Measurements from ENCODE around the gene RNF220.

DNA sequence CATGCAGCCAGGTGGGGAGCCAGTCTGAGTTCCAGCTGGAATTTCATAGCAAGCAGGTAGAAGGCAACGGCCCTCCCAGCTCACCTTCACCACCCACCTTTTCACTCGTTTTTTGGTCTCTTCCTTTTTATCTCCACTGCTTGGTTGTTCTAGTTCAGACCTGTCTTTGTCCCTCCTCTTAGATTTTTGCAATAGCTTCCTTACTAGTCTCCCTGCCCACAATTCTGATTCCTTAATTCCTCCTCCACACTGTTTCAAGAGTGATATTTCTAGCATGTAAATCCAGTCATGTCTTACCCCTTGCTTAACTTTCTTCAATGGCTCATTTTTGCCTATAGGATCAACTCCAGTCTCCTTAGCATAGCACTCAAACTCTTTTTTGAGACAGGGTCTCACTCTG lies 149.7 kb downstream of the RNF220 start:
- no peak for TF ChIP-seq ZFP3 (CRISPR knock-in tag; IDR thresholded peaks at IDR 0.05)
- no peak for TF ChIP-seq TCF4 (CRISPR knock-in tag; IDR thresholded peaks at IDR 0.05; ENCODE audit: borderline replicate concordance)
- TF ChIP-seq ZNF565 (CRISPR knock-in tag; conservative IDR thresholded peaks at IDR 0.05; ENCODE audit: low read depth) = no peak
- TF ChIP-seq ZFP30 (CRISPR knock-in tag; IDR thresholded peaks at IDR 0.05) = no peak
- no peak for TF ChIP-seq ZC3H10 (CRISPR knock-in tag; IDR thresholded peaks at IDR 0.05)
- no peak for TF ChIP-seq OSR1 (CRISPR knock-in tag; IDR thresholded peaks at IDR 0.05)
- TF ChIP-seq CSDC2 (CRISPR knock-in tag; IDR thresholded peaks at IDR 0.05) = no peak
- TF ChIP-seq ZNF8 (CRISPR knock-in tag; IDR thresholded peaks at IDR 0.05) = no peak
- TF ChIP-seq TOX (CRISPR knock-in tag; IDR thresholded peaks at IDR 0.05; ENCODE audit: borderline replicate concordance) = no peak
- TF ChIP-seq, protein P1, sequence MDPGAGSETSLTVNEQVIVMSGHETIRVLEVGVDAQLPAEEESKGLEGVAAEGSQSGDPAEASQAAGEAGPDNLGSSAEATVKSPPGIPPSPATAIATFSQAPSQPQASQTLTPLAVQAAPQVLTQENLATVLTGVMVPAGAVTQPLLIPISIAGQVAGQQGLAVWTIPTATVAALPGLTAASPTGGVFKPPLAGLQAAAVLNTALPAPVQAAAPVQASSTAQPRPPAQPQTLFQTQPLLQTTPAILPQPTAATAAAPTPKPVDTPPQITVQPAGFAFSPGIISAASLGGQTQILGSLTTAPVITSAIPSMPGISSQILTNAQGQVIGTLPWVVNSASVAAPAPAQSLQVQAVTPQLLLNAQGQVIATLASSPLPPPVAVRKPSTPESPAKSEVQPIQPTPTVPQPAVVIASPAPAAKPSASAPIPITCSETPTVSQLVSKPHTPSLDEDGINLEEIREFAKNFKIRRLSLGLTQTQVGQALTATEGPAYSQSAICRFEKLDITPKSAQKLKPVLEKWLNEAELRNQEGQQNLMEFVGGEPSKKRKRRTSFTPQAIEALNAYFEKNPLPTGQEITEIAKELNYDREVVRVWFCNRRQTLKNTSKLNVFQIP (CRISPR knock-in tag; IDR thresholded peaks at IDR 0.05; ENCODE audit: borderline replicate concordance, low read depth) = no peak
- no peak for TF ChIP-seq ZNF70 (CRISPR knock-in tag; IDR thresholded peaks at IDR 0.05)
- TF ChIP-seq PPARA (CRISPR knock-in tag; IDR thresholded peaks at IDR 0.05; ENCODE audit: borderline replicate concordance) = no peak
- TF ChIP-seq, protein P2, sequence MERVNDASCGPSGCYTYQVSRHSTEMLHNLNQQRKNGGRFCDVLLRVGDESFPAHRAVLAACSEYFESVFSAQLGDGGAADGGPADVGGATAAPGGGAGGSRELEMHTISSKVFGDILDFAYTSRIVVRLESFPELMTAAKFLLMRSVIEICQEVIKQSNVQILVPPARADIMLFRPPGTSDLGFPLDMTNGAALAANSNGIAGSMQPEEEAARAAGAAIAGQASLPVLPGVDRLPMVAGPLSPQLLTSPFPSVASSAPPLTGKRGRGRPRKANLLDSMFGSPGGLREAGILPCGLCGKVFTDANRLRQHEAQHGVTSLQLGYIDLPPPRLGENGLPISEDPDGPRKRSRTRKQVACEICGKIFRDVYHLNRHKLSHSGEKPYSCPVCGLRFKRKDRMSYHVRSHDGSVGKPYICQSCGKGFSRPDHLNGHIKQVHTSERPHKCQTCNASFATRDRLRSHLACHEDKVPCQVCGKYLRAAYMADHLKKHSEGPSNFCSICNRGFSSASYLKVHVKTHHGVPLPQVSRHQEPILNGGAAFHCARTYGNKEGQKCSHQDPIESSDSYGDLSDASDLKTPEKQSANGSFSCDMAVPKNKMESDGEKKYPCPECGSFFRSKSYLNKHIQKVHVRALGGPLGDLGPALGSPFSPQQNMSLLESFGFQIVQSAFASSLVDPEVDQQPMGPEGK (CRISPR knock-in tag; IDR thresholded peaks at IDR 0.05; ENCODE audit: borderline replicate concordance) = no peak

Data from SK-N-SH treated with all-trans-retinoic acid at 6 μM for 48 hours (cell line).